ENCODE results near the gene STEEP1.

DNA sequence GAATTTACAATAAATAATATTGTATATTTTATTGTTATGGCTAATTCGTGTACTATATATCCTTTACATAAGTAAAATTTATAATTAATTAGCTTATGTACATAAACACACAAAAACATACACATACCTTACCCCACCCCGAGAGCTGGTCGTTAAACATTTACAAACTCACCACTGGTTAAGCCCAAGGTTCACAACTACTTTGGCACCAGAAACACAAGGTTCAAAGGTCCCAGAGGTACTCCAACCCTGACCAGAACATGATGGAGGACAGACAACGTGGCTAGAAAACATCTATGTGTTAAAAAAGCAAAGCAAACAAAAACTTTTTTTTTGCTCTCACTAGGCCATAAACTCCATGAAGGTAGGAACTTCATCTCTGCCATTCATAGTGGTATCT lies 59.3 kb downstream of the STEEP1 start:
- TF ChIP-seq, protein P1, sequence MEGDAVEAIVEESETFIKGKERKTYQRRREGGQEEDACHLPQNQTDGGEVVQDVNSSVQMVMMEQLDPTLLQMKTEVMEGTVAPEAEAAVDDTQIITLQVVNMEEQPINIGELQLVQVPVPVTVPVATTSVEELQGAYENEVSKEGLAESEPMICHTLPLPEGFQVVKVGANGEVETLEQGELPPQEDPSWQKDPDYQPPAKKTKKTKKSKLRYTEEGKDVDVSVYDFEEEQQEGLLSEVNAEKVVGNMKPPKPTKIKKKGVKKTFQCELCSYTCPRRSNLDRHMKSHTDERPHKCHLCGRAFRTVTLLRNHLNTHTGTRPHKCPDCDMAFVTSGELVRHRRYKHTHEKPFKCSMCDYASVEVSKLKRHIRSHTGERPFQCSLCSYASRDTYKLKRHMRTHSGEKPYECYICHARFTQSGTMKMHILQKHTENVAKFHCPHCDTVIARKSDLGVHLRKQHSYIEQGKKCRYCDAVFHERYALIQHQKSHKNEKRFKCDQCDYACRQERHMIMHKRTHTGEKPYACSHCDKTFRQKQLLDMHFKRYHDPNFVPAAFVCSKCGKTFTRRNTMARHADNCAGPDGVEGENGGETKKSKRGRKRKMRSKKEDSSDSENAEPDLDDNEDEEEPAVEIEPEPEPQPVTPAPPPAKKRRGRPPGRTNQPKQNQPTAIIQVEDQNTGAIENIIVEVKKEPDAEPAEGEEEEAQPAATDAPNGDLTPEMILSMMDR (IDR thresholded peaks at IDR 0.05 in 2 of 3, conservative IDR thresholded peaks at IDR 0.05 in 1 of 3; ENCODE audit: control insufficient read depth in 2 of 3, extremely low read depth in 1 of 3, insufficient read depth in 1 of 3, low read depth in 3 of 3, low read length in 3 of 3), result no peak
- TF ChIP-seq BMI1 (IDR thresholded peaks at IDR 0.05; ENCODE audit: borderline replicate concordance) (no peak), EZH2 (IDR thresholded peaks at IDR 0.05; ENCODE audit: borderline replicate concordance, control insufficient read depth, low read depth, low read length) (no peak), RELA (IDR thresholded peaks at IDR 0.05; ENCODE audit: borderline replicate concordance, partially characterized antibody) (no peak), SIX5 (IDR thresholded peaks at IDR 0.05; ENCODE audit: low read depth, low read length, severe bottlenecking) (no peak), BCL11A (IDR thresholded peaks at IDR 0.05; ENCODE audit: low read depth, low read length) (no peak)

Measured in GM12878 (cell line).